K562 treated with DMSO at 1 percent for 4 hours (cell line): ENCODE measurements around the gene CMTM3. TPM values are rescaled to one million over a fixed set of nuclear protein-coding genes. Genes with fewer than 3 reads are reported as not detected.

ENCODE experiments used
- total RNA-seq: library from RNA; unstranded; fragments of 300-600 nt; gene quantifications from 2 replicates; pipeline ENCODE4 v1.2.3, GENCODE V29; 2022; ENCODE audit not compliant: insufficient read depth

The CMTM3 gene, protein sequence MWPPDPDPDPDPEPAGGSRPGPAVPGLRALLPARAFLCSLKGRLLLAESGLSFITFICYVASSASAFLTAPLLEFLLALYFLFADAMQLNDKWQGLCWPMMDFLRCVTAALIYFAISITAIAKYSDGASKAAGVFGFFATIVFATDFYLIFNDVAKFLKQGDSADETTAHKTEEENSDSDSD
- 62.5 and 85.8 TPM in 2 replicates for total RNA-seq

DNA sequence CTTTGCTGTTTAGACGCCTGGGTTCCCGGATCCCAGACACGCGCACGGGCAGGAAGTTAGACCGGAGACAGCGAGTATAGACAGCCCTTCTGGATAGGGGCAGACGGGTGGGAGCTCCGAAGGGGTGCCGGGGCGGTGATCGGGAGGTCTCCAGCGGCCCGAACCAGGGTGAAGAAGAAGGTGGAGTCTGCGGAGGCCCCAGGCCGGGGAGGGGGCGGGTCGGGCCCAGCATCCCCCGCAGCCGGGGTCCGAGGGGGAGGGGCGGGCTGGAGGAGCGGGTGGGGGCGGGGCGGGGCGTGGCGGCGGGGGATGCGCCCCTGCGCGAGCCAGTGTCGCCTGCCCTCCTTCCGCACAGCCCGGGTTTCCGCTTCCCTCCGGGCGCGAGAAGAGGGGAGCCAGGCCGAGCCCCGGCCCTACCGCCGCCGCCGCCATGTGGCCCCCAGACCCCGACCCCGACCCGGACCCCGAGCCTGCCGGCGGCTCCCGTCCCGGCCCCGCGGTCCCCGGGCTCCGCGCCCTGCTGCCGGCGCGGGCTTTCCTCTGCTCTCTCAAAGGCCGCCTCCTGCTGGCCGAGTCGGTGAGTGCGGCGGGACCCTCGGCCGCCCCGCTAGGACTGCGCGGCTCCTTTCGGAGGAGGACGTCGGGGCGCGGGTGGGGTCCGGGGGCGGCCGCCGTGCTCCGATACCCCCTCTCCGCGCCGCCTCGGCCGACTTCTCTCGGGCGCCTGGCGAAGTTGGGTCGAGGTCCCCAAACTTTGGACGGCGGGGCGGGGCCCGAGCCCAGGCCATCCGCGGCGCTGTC lies at the start of gene CMTM3:
CMTM3 (plus strand) TSS at position 329 of the 801 bp plus-strand sequence; CDS start at position 431, 102 bp downstream.

DNA sequence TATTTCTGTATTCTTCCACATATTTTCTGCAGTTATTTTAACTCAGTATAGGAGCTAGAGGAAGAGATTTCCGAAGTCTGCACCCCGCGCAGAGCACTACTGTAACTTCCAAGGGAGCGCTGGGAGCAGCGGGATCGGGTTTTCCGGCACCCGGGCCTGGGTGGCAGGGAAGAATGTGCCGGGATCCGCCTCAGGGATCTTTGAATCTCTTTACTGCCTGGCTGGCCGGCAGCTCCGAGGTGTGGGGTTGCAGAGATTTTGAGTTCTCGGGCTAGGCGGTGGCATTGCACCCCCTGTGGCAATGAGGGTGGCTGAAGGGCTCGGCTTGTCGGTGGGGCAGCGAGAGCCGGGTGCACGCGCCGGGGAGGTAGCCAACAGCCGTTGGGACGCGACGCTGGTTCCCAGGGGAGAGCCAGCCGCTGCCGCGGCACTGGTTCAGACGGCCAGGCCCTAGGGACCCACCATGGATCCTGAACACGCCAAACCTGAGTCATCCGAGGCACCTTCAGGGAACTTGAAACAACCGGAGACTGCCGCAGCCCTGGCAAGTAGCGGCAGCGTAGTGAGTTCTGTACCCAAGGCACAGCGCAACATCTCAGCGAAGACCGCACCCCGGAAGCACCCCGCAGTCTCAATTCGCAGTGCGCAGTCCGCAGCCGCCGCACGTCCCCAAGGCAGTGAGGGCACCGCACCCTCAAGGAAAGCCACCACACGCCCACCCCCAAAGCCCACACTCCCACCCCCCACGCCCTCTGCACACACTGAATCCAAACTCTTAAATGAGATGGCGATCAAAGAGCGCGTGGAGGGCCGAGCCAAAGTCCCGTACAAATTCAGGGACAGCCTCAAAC lies 38.2 kb upstream of the CMTM3 start, which contains the start of gene CMTM1:
CMTM1 (plus strand) TSS at position 389 of the 851 bp plus-strand sequence; CDS start at position 464, 75 bp downstream.

DNA sequence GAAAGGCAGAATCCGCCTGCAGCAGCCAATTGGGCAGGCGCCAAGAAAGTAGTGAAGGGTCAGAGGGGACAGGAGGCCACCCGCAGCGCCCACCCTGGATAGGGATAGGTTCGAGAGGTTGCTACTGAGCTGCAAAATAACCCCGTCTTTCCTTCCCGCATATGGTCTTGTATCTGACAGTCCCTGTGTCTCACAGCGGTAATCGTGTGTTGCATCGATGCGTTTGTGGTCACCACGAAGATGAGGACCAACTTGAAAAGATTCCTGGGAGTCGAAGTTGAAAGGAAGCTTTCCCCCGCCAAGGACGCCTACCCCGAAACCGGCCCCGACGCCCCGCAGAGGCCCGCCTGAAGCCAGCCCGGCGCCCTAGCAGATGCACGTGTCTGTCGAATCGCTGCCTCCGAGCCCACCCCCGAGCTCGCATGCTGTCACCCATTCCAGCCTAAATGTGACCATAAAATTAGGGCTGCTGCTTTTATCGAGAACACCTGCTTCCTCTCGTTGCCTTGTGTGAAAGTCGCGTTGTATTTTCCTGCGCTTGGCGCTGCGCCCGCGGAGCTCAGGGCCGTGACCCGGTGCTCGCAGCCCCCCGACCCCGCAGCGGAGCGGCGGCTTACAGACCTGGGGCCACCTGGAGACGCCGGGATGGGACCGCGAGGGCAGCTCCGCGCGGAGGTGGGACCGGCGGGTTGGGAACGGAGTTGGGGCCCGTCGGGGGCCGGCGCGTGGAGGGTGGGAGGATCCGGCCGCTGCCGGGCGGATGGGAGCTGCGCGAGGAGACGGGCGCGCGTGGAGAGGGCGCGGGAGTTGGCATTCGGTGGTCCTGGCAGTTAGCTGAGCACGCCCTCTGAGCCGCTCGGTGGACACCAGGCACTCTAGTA lies 25.6 kb upstream of the CMTM3 start, which contains the start of gene CMTM2:
CMTM2 (plus strand) TSS at position 813 of the 881 bp plus-strand sequence. CDS start 145 bp downstream, outside the sequence.

Other genes with a start within 250 kb of the CMTM3 start
- gene CDH5, start 238.0 kb upstream of the CMTM3 start, total RNA-seq, result not detected in 2 replicates
- not detected in 2 replicates for gene BEAN1, start 177.4 kb upstream of the CMTM3 start, total RNA-seq
- gene TK2, start 54.6 kb upstream of the CMTM3 start, total RNA-seq, result 6.1 and 6.8 TPM in 2 replicates
- 146 and 160 TPM in 2 replicates for gene CKLF, start 52.1 kb upstream of the CMTM3 start, total RNA-seq
- gene CMTM1, start 38.3 kb upstream of the CMTM3 start, total RNA-seq, result 2.6 and 4.3 TPM in 2 replicates
- gene CMTM2, start 25.2 kb upstream of the CMTM3 start, total RNA-seq, result not detected in 2 replicates
- 17.1 and 21.0 TPM in 2 replicates for gene CMTM4, start 92.0 kb downstream of the CMTM3 start, total RNA-seq
- 31.9 and 35.6 TPM in 2 replicates for gene DYNC1LI2, start 146.9 kb downstream of the CMTM3 start, total RNA-seq
- not detected in 2 replicates for gene TERB1, start 196.9 kb downstream of the CMTM3 start, total RNA-seq
- 62.5 and 65.2 TPM in 2 replicates for gene NAE1, start 226.3 kb downstream of the CMTM3 start, total RNA-seq
- not detected in 2 replicates for gene CA7, start 239.7 kb downstream of the CMTM3 start, total RNA-seq